Body of pancreas (tissue), 4 donors: ENCODE results near the gene FBLN2. TPM values are rescaled to one million over a fixed set of nuclear protein-coding genes. Genes with fewer than 3 reads are reported as not detected.

Source experiments
- ATAC-seq: fragments of 150-250 bp; one replicate; pipeline ENCODE4 v1.9.1; 2016
- DNase-seq, 4 donors: peaks; one replicate each; pipeline ENCODE4 v3.0.0-alpha.2; 2019
- H3K27ac ChIP-seq, 4 donors: fragments of 200-600 bp; sonication (generic); 1 replicate in 3 of 4; 2 replicates in 1 of 4; pipeline versions ENCODE4 v1.5.1 to v1.6.1; 2016 to 2019; ENCODE audit warnings: mild to moderate bottlenecking in 1 of 4, mixed read lengths in 1 of 4, moderate library complexity in 1 of 4
- H3K27me3 ChIP-seq, 2 donors: fragments of 200-600 bp; sonication (generic); one replicate each; pipeline ENCODE4 v1.6.0; 2016; ENCODE audit warnings: mild to moderate bottlenecking in 1 of 2
- H3K36me3 ChIP-seq, 2 donors: fragments of 200-600 bp; sonication (generic); replicated peaks in 1 of 2; 2 replicates each; pipeline ENCODE4 v1.5.1; 2016; ENCODE audit warnings: low read depth in 2 of 2; ENCODE audit not compliant: insufficient read depth in 1 of 2
- H3K4me1 ChIP-seq: fragments of 200-600 bp; sonication (generic); one replicate; pipeline ENCODE4 v1.6.0; 2016
- H3K4me3 ChIP-seq, 2 donors: fragments of 200-600 bp; sonication (generic); 1 replicate in 1 of 2; 2 replicates in 1 of 2; pipeline ENCODE4 v1.5.1; 2016 to 2019
- H3K9me3 ChIP-seq, 3 donors: fragments of 200-600 bp; sonication (generic); 1 replicate in 2 of 3; 2 replicates in 1 of 3; pipeline ENCODE4 v1.5.1; 2016
- CTCF ChIP-seq, 7 experiments: fragments of 450-650 bp in 4 of 7; fragments of 200-600 bp in 3 of 7; sonication (generic) in 3 of 7; IDR thresholded peaks; one replicate each; pipeline ENCODE4 v1.5.1; 2016 to 2019; ENCODE audit warnings: antibody characterized with exemption in 7 of 7
- POLR2A ChIP-seq, 3 donors: fragments of 450-650 bp; IDR thresholded peaks; one replicate each; pipeline ENCODE4 v1.6.1; 2016; ENCODE audit warnings: antibody characterized with exemption in 3 of 3, mild to moderate bottlenecking in 2 of 3
- WGBS, 2 donors: methylation state at CpG; one replicate each; pipeline ENCODE4 v1.1.5; 2017; 5-methylcytosine and 5-hydroxymethylcytosine counted together
- intact Hi-C: fragments of 100-400 bp; cut with DNase I; formaldehyde crosslinking; loops from one replicate; pipeline ENCODE4 v1.15.1; 2023
- total RNA-seq, 2 donors: library from RNA; depleted of rRNA; stranded (reverse); fragments of >200 nt; gene quantifications; one replicate each; pipeline ENCODE4 v1.1.0, GENCODE V29; 2016

The FBLN2 gene
- total RNA-seq, 2 donors from 2014 or later = 18.9 to 54.7 TPM

- no peak for TF ChIP-seq POLR2A (IDR thresholded peaks at IDR 0.05)
- no peak for TF ChIP-seq CTCF (IDR thresholded peaks at IDR 0.05)
- intact Hi-C loops = no loop called here
Measured at GRCh38 chr3:13578251-13578650, 29.3 kb downstream of the FBLN2 start.

GRCh38 chr3:13579063-13579462 lies 30.1 kb downstream of the FBLN2 start:
- Histone ChIP-seq H3K4me1 (no peaks in the 10 kb centered on the region), H3K27me3 (no peaks in the 10 kb centered on the region), H3K27ac (no peak overlapping the region), H3K9me3 (no peaks in the 10 kb centered on the region), H3K36me3 (no peaks in the 10 kb centered on the region), H3K4me3 (no peak overlapping the region)
- ATAC-seq (no peak), DNase-seq (no peak)
- no peak for TF ChIP-seq POLR2A (IDR thresholded peaks at IDR 0.05)
- no peak for TF ChIP-seq CTCF (IDR thresholded peaks at IDR 0.05)
- intact Hi-C loops = no loop called here
- 67 to 72% methylated on average over 4 of the region's 4 CpGs for WGBS, 2 donors

More at GRCh38 chr3:13578251-13578650, 29.3 kb downstream of the FBLN2 start:
- no peaks in the 10 kb centered on the region for H3K27me3 ChIP-seq
- no peaks in the 10 kb centered on the region for H3K4me1 ChIP-seq
- H3K27ac ChIP-seq = no peak overlapping the region
- 76 to 81% methylated on average over 2 of the region's 2 CpGs for WGBS, 2 donors
- no peak overlapping the region for H3K4me3 ChIP-seq
- no peaks in the 10 kb centered on the region for H3K36me3 ChIP-seq
- H3K9me3 ChIP-seq = no peaks in the 10 kb centered on the region
- DNase-seq = no peak
- no peak for ATAC-seq

GRCh38 chr3:13580256-13581023 lies 31.5 kb downstream of the FBLN2 start:
- Histone ChIP-seq H3K4me1 (no peaks in the 10 kb centered on the region), H3K27me3 (no peaks in the 10 kb centered on the region), H3K27ac (no peak overlapping the region), H3K9me3 (no peaks in the 10 kb centered on the region), H3K4me3 (no peak overlapping the region), H3K36me3 (no peaks in the 10 kb centered on the region)
- WGBS, 2 donors = 57 to 70% methylated on average over 19 to 20 of the region's 20 CpGs
- DNase-seq = peak in 1 of 4 donors; percentile 49
- ATAC-seq = no peak
- TF ChIP-seq CTCF (IDR thresholded peaks at IDR 0.05) (no peak), POLR2A (IDR thresholded peaks at IDR 0.05) (no peak)
- intact Hi-C loops = no loop called here

GRCh38 chr3:13581485-13582365 lies 32.8 kb downstream of the FBLN2 start:
- H3K27ac ChIP-seq = no peak overlapping the region
- DNase-seq = peak in 2 of 4 donors; percentile 22 to 30

More at GRCh38 chr3:13581485-13582365, 32.8 kb downstream of the FBLN2 start:
- 74 to 76% methylated on average over 12 to 20 of the region's 21 CpGs for WGBS, 2 donors
- no peaks in the 10 kb centered on the region for H3K36me3 ChIP-seq
- no peak overlapping the region for H3K4me3 ChIP-seq
- intact Hi-C loops = no loop called here
- H3K4me1 ChIP-seq = no peaks in the 10 kb centered on the region
- no peak for ATAC-seq
- no peaks in the 10 kb centered on the region for H3K27me3 ChIP-seq
- TF ChIP-seq CTCF (IDR thresholded peaks at IDR 0.05) (no peak), POLR2A (IDR thresholded peaks at IDR 0.05) (no peak)
- H3K9me3 ChIP-seq = no peaks in the 10 kb centered on the region
